GM19351 (cell line): ENCODE results near the gene GSTT4.
"Not testable (repeated sequence)": the region's sequence is repeated elsewhere in the genome, so short reads cannot be mapped to it uniquely, and the experiment has no call there.

Source experiments
- ATAC-seq: cut with Tn5 transposase; IDR thresholded peaks from one replicate; pipeline ENCODE4 v1.9.1; 2021; ENCODE audit warnings: mild to moderate bottlenecking, moderate library complexity; ENCODE audit not compliant: unreplicated experiment

The GSTT4 gene

DNA sequence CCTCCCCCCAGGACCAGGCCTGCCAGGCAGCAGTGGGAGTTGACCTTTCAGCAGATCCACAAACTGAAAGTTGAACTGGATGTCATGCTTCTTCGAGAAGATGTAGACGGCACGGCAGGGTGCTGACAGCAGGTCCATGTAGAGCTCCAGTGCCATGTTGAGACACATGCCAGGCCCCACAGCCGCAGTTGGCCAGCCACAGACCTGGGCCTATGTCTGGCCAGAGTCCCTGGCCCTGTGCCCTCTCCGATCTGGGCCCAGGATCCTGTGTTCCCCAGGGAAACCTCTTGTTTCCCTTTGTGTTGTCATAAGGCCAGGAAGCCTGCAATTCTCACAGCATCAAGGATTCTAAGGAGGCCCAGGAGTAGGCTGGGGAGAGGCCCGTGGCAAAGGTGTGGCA is at the start of gene GSTT4:
Gene GSTT4, minus strand, starts transcription at position 253 of the 400 bp plus-strand sequence. Its CDS starts 97 bp downstream, at position 156.
- ATAC-seq, result no peak

DNA sequence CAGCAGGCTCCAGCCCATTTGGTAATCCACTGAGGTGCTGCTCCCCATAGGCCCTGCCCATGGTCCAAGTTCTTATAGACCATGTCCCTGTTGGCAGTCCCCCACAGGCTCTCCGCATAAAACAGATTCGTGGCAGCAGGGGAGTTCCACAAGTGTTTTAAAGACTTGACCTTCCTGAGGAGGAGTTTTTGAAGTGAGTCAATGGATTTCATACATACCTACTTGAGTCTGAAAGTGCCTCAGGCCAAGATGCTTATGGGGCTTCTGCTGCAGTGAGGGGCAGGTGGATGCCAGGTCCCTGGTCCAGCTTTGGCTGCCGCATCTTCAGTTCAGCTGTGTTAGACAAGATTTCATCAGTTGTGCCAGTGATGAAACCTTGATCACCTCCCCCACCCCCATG is 49.1 kb upstream of the GSTT4 start:
- ATAC-seq, result no peak

GRCh38 chr22:24053481-24054226 is 48.4 kb upstream of the GSTT4 start:
- ATAC-seq, result peak; percentile 77

DNA sequence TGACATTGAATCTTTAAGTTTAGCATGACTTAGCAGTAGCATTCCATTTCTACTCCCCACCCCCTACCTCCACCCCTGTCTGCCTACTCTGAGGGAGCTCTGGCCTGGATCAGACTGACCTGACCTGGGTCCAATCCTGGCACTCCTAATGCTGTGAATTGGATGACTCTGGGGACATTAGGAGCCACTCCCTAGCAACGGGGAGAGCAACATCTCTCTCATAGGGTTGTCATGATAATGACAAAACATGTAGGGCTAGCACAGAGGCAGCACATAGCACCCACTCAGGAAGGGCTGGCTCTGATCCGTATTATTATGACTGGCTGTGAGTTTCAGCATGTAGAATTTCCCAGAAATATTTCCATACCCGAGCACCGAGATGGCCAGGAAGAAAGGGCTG is 46.3 kb upstream of the GSTT4 start:
- ATAC-seq, result no peak

GRCh38 chr22:24051028-24051427 is 45.8 kb upstream of the GSTT4 start:
- ATAC-seq, result no peak

- ATAC-seq, result no peak
Measured at GRCh38 chr22:24049978-24050377, 44.7 kb upstream of the GSTT4 start.

- ATAC-seq, result no peak
Measured at GRCh38 chr22:24049211-24049610, 44.0 kb upstream of the GSTT4 start.

DNA sequence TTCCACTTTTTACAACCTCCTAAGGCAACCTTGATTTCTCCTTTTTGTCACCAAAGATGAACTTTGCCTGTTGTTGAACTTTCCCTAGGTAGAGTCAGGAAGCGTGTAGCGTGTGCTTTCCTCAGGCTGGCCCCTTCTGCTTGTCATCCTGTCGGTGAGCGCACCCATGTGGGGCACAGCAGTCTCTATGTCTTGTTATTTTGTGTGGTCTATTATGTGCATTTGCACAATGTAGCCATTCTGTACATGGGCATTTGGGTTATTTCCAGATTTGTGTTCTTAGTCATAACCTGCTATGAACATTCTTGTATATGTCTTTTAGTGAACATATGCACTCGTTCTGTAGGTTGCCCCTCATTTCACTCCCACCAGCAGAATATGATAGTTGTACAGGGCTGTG is 40.8 kb upstream of the GSTT4 start:
- ATAC-seq, result no peak

DNA sequence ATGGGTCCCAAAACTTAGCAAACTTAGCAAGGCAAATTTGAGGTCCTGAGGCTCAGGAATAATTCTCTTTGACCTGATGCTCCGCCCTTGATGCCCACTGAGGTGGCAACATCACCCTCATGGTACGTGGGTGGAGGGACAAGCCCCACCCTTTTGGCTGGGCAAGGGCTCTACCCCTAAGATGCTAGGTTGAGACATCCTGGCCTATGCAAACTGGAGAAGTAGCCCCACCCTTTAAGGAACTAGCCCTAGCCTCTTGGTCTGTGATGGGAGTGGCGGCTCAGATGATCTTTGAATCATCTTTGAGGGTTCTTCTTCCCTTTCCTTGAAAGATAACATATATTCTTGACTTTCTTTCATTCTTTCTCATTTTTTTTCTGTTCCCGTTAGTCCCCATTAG is 38.7 kb upstream of the GSTT4 start:
- no peak for ATAC-seq

- not testable (repeated sequence) for ATAC-seq
Measured at GRCh38 chr22:24043465-24043864, 38.2 kb upstream of the GSTT4 start.

- ATAC-seq, result no peak
Measured at GRCh38 chr22:24040946-24041345, 35.7 kb upstream of the GSTT4 start.

DNA sequence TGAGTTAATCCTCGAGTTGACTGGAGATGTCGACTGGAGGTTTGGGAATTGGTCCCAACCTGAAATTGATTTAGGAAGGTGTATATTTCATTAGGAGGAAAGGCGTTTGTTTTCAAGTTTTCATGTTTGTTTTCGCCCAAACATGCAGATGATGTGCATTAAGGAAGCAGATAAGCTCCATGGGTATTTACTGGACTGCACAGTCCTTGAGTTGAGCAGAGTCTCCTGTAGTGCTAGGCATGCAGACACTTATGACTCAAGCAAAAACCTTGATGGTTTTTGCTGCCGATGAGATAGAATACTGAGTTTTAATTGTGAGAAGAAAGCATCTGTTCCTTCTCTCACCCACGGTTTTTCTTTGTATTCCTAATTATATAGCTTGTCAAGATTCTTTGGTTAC is 33.8 kb upstream of the GSTT4 start:
- no peak for ATAC-seq

GRCh38 chr22:24037851-24038765 is 32.9 kb upstream of the GSTT4 start:
- ATAC-seq, result no peak

DNA sequence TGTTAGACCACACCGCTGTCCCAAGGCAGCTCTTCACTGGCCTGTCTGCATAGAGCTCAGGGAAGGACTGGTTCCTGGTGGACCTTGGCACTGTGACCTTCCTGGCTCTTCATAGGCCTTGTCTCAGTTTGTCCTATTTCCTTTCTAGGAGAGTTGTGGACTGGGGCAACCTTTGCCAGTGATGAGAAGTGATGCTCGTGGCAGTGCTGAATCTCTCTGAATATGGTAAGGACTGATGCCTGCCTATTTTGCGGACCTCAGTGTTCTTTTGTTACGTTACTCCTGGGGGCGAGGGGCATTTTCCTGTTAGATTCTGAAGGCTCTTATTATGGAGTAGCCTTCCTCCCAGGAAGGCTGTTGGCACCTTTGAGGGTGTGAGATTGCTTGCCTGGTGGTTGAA is 30.0 kb upstream of the GSTT4 start:
- ATAC-seq, result no peak

GRCh38 chr22:24033731-24034130 is 28.5 kb upstream of the GSTT4 start:
- ATAC-seq, result no peak

GRCh38 chr22:24030186-24030702 is 25.0 kb upstream of the GSTT4 start:
- no peak for ATAC-seq

- ATAC-seq, result no peak
Measured at GRCh38 chr22:24029304-24029703, 24.1 kb upstream of the GSTT4 start.

- no peak for ATAC-seq
Measured at GRCh38 chr22:24028533-24028932, 23.3 kb upstream of the GSTT4 start.

- ATAC-seq, result no peak
Measured at GRCh38 chr22:24027991-24028390, 22.7 kb upstream of the GSTT4 start.

GRCh38 chr22:24027389-24027975 is 22.2 kb upstream of the GSTT4 start:
- no peak for ATAC-seq

DNA sequence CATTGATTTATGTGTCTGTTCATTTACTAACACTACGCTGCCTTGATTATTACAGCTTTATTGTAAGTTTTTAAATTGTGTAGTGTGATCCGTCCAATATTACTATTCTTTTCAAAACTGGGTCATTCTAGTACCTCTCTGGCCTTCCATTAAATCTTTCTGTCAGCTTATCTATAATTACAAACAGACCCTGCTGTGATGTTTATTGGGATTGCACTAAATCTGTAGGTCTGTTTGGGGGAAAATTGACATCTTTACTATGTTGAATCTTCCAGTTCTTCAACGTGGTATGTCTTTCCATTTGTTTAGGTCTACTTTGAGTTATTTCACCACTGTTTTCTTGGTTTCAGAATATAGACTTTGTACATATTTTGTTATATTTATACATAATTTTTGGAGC is 21.5 kb upstream of the GSTT4 start:
- ATAC-seq, result no peak
